GM08714 (cell line): ENCODE measurements around the gene C10orf120.

Experiments used
- H3K4me3 ChIP-seq: fragments of 200-500 bp; sonication (Bioruptor generic); 2 replicates; pipeline ENCODE4 v1.5.1; 2014; ENCODE audit warnings: mild to moderate bottlenecking, low read length, inconsistent platforms
- ZNF274 ChIP-seq: IDR thresholded peaks from 2 replicates; pipeline ENCODE4 v1.6.1; 2012; ENCODE audit warnings: mild to moderate bottlenecking, low read depth, low read length

Gene C10orf120

DNA sequence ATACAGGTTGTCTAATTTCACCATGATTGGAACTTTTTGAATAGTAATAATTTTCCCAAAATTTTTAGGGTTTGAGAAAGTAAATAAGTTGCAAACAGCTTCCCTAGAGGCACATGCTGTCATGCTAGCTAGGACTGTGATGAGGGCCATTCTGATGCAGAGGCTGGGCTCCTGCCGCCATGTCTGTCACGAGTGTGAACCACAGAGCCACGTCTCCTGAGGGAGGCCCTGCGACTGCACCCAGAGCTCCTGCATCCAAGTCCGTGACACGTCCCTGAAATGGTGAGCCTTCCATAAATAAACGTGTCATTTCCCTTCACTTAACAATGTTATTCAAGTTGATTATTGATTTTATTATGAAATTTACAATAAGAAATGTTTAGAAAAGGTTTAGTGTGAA is 40.0 kb downstream of the C10orf120 start:
- no peak for TF ChIP-seq ZNF274
- H3K4me3 ChIP-seq = no peak overlapping the region

GRCh38 chr10:122659126-122659525 is 40.5 kb downstream of the C10orf120 start:
- TF ChIP-seq ZNF274 = no peak
- H3K4me3 ChIP-seq = no peak overlapping the region

DNA sequence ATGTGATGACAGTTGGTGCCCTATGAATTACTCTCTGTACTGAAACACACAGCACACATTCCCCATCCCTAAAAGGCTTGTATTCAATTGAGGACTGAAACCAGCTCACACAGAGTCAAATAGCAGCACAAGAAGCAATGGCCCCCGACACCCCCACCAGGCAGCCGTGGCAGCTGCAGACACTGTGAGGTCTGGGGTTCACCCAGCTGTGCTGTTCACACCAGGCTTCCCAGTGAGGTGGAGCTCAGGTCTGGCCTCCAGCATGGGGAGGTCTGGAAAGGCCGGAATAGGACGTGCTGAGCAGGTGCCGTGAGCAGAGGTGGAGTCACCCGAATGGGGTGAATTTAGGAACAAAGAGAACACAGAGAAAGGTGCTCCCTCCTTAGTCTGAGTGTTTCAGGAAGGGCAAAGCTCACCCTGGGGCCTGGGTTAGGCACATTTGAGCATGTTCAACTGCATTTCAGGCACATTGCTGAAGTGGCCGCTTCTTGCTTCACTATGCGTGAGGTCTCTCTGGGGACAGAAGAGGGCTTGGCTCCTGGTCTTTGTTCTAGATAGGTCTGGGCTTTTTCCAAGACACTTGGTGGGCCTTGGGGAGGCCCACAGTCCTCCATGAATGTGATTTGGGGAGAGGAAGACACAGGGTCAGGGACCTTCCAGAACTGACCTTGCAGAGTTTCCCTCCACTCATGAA is 41.1 kb downstream of the C10orf120 start:
- TF ChIP-seq ZNF274 = no peak

DNA sequence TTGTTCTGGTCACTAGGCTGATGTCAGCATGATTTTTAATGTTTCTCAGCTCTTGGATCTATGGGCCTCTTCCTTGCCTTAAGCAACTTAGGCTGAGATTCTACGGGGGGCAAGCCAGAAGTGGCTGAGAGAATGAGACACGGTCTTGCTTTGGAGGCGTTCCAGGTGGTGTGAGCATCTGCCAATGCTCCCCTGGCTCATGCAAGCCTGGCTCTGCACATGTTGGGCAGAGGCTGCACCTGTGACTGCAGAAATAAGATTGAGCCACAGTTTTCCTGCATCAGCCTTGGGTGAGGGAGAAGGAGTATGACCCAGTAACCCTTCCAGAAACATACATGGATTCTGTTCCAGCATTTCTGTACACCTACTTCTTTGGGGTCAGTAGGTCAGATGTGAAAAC is 41.9 kb downstream of the C10orf120 start:
- TF ChIP-seq ZNF274 = no peak
- H3K4me3 ChIP-seq = no peak overlapping the region

More for the DNA sequence above, 41.1 kb downstream of the C10orf120 start:
- H3K4me3 ChIP-seq = no peak overlapping the region

GRCh38 chr10:122657255-122657654 is 42.4 kb downstream of the C10orf120 start:
- TF ChIP-seq ZNF274 = no peak
- H3K4me3 ChIP-seq = no peak overlapping the region

- TF ChIP-seq ZNF274 = no peak
- H3K4me3 ChIP-seq = no peak overlapping the region
Observed at GRCh38 chr10:122656741-122657140, 42.9 kb downstream of the C10orf120 start.

GRCh38 chr10:122656308-122656705 is 43.3 kb downstream of the C10orf120 start:
- no peak overlapping the region for H3K4me3 ChIP-seq
- TF ChIP-seq ZNF274 = no peak

GRCh38 chr10:122655524-122656307 is 43.9 kb downstream of the C10orf120 start:
- TF ChIP-seq ZNF274 = no peak
- no peak overlapping the region for H3K4me3 ChIP-seq

DNA sequence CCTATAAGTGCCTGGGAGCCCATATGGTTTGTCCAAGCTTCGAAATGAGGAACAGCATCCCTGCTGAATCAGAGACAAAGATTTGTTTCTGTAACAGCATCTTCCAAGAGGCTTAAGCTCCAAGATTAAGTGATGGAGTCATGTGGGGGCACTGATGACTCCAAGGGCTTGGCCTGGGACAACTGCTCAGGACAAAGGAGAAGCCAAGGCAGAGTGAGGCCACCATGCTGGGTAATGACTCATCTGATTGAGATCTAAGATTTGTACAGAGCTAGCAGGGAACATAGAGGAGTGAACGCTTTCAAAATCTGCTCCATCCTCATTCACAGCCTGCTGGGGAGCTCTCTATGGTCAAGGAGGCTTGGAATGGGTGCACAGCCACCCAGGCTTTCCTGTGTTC is 49.3 kb downstream of the C10orf120 start:
- H3K4me3 ChIP-seq = no peak overlapping the region
- no peak for TF ChIP-seq ZNF274

GRCh38 chr10:122649903-122650302 is 49.7 kb downstream of the C10orf120 start:
- no peak overlapping the region for H3K4me3 ChIP-seq
- no peak for TF ChIP-seq ZNF274

- no peak overlapping the region for H3K4me3 ChIP-seq
- no peak for TF ChIP-seq ZNF274
Observed at GRCh38 chr10:122648599-122649428, 50.8 kb downstream of the C10orf120 start.
